ENCODE results near the gene ETV1. TPM values are rescaled to one million over a fixed set of nuclear protein-coding genes. Genes with fewer than 3 reads are reported as not detected.

Gene ETV1
- total RNA-seq, 1 experiment from 2014 or later, result 68.5 TPM

DNA sequence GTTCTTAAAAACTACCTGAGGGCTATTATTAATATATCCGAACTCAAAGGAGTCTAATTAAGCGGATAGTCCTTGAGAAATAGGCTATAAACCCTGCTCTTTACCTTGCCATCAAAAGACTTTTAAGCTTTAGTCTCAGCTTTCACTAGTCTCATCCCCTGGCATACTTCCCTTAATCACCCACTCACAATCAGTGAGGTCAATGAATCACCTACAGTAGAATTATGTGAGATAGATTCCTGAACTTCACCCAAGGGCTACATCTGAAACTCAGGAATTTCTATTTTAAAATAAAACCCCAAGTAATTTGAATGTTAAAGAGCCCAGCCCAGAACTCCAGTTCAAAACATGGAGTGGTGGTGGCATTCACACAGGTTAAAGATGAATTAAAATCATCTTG lies 108.7 kb downstream of the ETV1 start:
- peaks cover 0 to 5% of the 10 kb centered on the region in 2 experiments; a peak in 2 of 4 replicates for H3K4me1 Mint-ChIP-seq
- H3T11ph ChIP-seq (ENCODE audit: low read length), result no peak overlapping the region
- no peak overlapping the region for H3K27ac ChIP-seq (ENCODE audit: insufficient read length, low read depth, low read length)
- H3K9me3 ChIP-seq (ENCODE audit: control insufficient read depth, low read depth, low read length), result no peaks in the 10 kb centered on the region
- no peak overlapping the region for H4K91ac ChIP-seq (ENCODE audit: insufficient read length, low read depth, low read length)
- no peak overlapping the region for H4K5ac ChIP-seq (ENCODE audit: insufficient read length, low read depth, low read length)
- H3K9me3 Mint-ChIP-seq, result no peaks in the 10 kb centered on the region; a peak in 1 of 5 replicates
- no peak overlapping the region for H3K27ac Mint-ChIP-seq
- no CpG with 5 or more reads among the region's 2 CpGs for WGBS (ENCODE audit: extremely low coverage, insufficient read length, low lambda C conversion rate)
- TF ChIP-seq, protein P1, sequence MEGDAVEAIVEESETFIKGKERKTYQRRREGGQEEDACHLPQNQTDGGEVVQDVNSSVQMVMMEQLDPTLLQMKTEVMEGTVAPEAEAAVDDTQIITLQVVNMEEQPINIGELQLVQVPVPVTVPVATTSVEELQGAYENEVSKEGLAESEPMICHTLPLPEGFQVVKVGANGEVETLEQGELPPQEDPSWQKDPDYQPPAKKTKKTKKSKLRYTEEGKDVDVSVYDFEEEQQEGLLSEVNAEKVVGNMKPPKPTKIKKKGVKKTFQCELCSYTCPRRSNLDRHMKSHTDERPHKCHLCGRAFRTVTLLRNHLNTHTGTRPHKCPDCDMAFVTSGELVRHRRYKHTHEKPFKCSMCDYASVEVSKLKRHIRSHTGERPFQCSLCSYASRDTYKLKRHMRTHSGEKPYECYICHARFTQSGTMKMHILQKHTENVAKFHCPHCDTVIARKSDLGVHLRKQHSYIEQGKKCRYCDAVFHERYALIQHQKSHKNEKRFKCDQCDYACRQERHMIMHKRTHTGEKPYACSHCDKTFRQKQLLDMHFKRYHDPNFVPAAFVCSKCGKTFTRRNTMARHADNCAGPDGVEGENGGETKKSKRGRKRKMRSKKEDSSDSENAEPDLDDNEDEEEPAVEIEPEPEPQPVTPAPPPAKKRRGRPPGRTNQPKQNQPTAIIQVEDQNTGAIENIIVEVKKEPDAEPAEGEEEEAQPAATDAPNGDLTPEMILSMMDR (conservative IDR thresholded peaks at IDR 0.05), result no peak
- no peaks in the 10 kb centered on the region; the same call in 1 of the 2 replicates for H3K27me3 Mint-ChIP-seq (ENCODE audit: low read depth)
- no peak overlapping the region for H2AFZ ChIP-seq (ENCODE audit: low read length)
- DNase-seq, result no peak
- no peaks in the 10 kb centered on the region for H3K27me3 ChIP-seq (ENCODE audit: insufficient read depth, low read length)
- no peak overlapping the region for H3K56ac ChIP-seq (ENCODE audit: insufficient read length, low read depth, low read length)
- no peak overlapping the region for H4K8ac ChIP-seq (replicated peaks; ENCODE audit: insufficient read length, low read depth, low read length)
- no peak overlapping the region for H2BK12ac ChIP-seq (ENCODE audit: insufficient read length, low read depth, low read length)
- H3K9ac ChIP-seq (ENCODE audit: extremely low read depth, insufficient read length, low read length), result no peak overlapping the region
- no peak overlapping the region for H3K4me2 ChIP-seq (ENCODE audit: insufficient read depth, insufficient read length, low read length)
- H3K79me1 ChIP-seq (ENCODE audit: insufficient read depth, low read depth, low read length, poor library complexity, severe bottlenecking), result no peaks in the 10 kb centered on the region
- no peak overlapping the region for H3K4ac ChIP-seq (ENCODE audit: low read depth, low read length)
- H2BK5ac ChIP-seq (ENCODE audit: insufficient read length, low read length), result no peak overlapping the region
- H3K23me2 ChIP-seq (ENCODE audit: insufficient read length, low read depth, low read length, poor library complexity, severe bottlenecking), result no peaks in the 10 kb centered on the region
- H2AK5ac ChIP-seq (ENCODE audit: insufficient read length, low read length), result no peak overlapping the region
- no peaks in the 10 kb centered on the region for H3K4me1 ChIP-seq (ENCODE audit: insufficient read depth, low read length)
- H2BK15ac ChIP-seq (ENCODE audit: low read depth, low read length), result no peak overlapping the region
- H3K18ac ChIP-seq (ENCODE audit: insufficient read length, low read depth, low read length), result no peak overlapping the region
- H2BK20ac ChIP-seq (ENCODE audit: low read depth, low read length, poor library complexity, severe bottlenecking), result no peak overlapping the region
- no peaks in the 10 kb centered on the region for H3K79me2 ChIP-seq (ENCODE audit: insufficient read depth, low read length)
- H3K23ac ChIP-seq (ENCODE audit: insufficient read length, low read depth, low read length), result no peak overlapping the region
- H4K20me1 ChIP-seq (ENCODE audit: control insufficient read depth, insufficient read depth, insufficient read length), result no peaks in the 10 kb centered on the region
- no peak overlapping the region for H3K14ac ChIP-seq (ENCODE audit: insufficient read depth, low read length)
- no peaks in the 10 kb centered on the region for H3K36me3 Mint-ChIP-seq (ENCODE audit: insufficient read depth in 1 of 3, low read depth in 3 of 3)
- H3K4me3 Mint-ChIP-seq, result no peak overlapping the region
- no peak overlapping the region for H2BK120ac ChIP-seq (ENCODE audit: low read depth, low read length, poor library complexity, severe bottlenecking)
